GM12878 (cell line): ENCODE results near the gene TGDS. TPM values are rescaled to one million over a fixed set of nuclear protein-coding genes. Genes with fewer than 3 reads are reported as not detected.

Source experiments
- ATAC-seq: fragments of 200-7000 bp; cut with Tn5 transposase; 3 replicates; pipeline ENCODE4 v1.9.1; 2020; ENCODE audit warnings: mild to moderate bottlenecking, moderate library complexity
- BruUV-seq: library from RNA; stranded (reverse); fragments of 400-500 nt; replicated peaks from 2 replicates; lab custom pipeline; 2021; lab: Mats Ljungman, UMichigan
- CTCF ChIA-PET: fragments of 300-600 bp; sonication (Branson Sonifier 250); formaldehyde crosslinking; extraction: SDS; loops from one replicate; lab custom pipeline; 2021; ENCODE audit warnings: inconsistent platforms; lab: Yijun Ruan, JAX
- POLR2A ChIA-PET: fragments of 350-600 bp; formaldehyde crosslinking; extraction: SDS; loops from one replicate; lab custom pipeline; 2021; ENCODE audit warnings: inconsistent platforms; lab: Charles Lee
- RAD21 ChIA-PET: fragments of 300-600 bp; sonication (Branson Sonifier 250); formaldehyde crosslinking; loops from one replicate; lab custom pipeline; 2023; ENCODE audit warnings: antibody characterized with exemption; ENCODE audit not compliant: unreplicated experiment; lab: Charles Lee
- SMC1A ChIA-PET: fragments of 300-600 bp; sonication (Branson Sonifier 250); formaldehyde crosslinking; loops from one replicate; lab custom pipeline; 2023; ENCODE audit not compliant: unreplicated experiment, uncharacterized antibody; lab: Charles Lee
- DNase-seq: peaks from one replicate; pipeline ENCODE4 v3.0.0-alpha.2; 2011; ENCODE audit warnings: low read depth, low spot score
- FAIRE-seq: peaks from 3 replicates; lab custom pipeline; 2011; peaks lifted over from hg19 to GRCh38; lab: Jason Lieb, UNC
- H2AFZ ChIP-seq: 2 replicates; pipeline ENCODE4 v1.6.0; 2011; ENCODE audit warnings: low read depth, low read length, control low read depth; ENCODE audit not compliant: control insufficient read depth
- H3K27ac ChIP-seq: 2 replicates; pipeline ENCODE4 v1.5.1; 2011; ENCODE audit warnings: control low read depth; ENCODE audit not compliant: control insufficient read depth, insufficient read depth
- H3K27me3 ChIP-seq, 2 experiments: replicated peaks in 1 of 2; 2 replicates each; pipeline versions ENCODE4 v1.6.0 to v1.6.1; 2011; ENCODE audit warnings: low read length in 1 of 2; ENCODE audit not compliant: control insufficient read depth in 2 of 2, insufficient read depth in 2 of 2
- H3K36me3 ChIP-seq, 2 experiments: 2 replicates each; pipeline ENCODE4 v1.5.1; 2011; ENCODE audit warnings: low read length in 1 of 2; ENCODE audit not compliant: control insufficient read depth in 2 of 2, insufficient read depth in 2 of 2
- H3K4me1 ChIP-seq: 2 replicates; pipeline ENCODE4 v1.6.1; 2011; ENCODE audit warnings: mild to moderate bottlenecking, low read length, moderate library complexity, mixed read lengths; ENCODE audit not compliant: control insufficient read depth, insufficient read depth
- H3K4me2 ChIP-seq: 2 replicates; pipeline ENCODE4 v1.6.0; 2011; ENCODE audit warnings: control low read depth; ENCODE audit not compliant: control insufficient read depth, insufficient read depth
- H3K4me3 ChIP-seq: fragments of 200-600 bp; sonication (generic); 2 replicates; pipeline ENCODE4 v1.5.1; 2016
- H3K79me2 ChIP-seq: 2 replicates; pipeline ENCODE4 v1.6.0; 2011; ENCODE audit warnings: low read length; ENCODE audit not compliant: control insufficient read depth, insufficient read depth
- H3K9ac ChIP-seq: 2 replicates; pipeline ENCODE4 v1.8.0; 2011; ENCODE audit warnings: low read length, control low read depth, mixed read lengths; ENCODE audit not compliant: control insufficient read depth, insufficient read depth
- H3K9me3 ChIP-seq: replicated peaks from 3 replicates; pipeline ENCODE4 v1.5.1; 2011; ENCODE audit warnings: mild to moderate bottlenecking, low read length; ENCODE audit not compliant: control insufficient read depth, insufficient read depth
- H4K20me1 ChIP-seq: 2 replicates; pipeline ENCODE4 v1.6.0; 2011; ENCODE audit not compliant: control insufficient read depth, insufficient read depth
- CBX5 ChIP-seq: sonication (generic); IDR thresholded peaks from 2 replicates; pipeline ENCODE4 v1.6.1; 2016; ENCODE audit warnings: low read depth, moderate library complexity, mild to moderate bottlenecking, inconsistent platforms
- DPF2 ChIP-seq: fragments of 450-650 bp; IDR thresholded peaks from 2 replicates; pipeline ENCODE4 v1.6.1; 2017; ENCODE audit warnings: mild to moderate bottlenecking
- EP300 ChIP-seq, 2 experiments: fragments of 150-350 bp in 1 of 2; IDR thresholded peaks; 2 replicates each; pipeline ENCODE4 v1.6.1; 2011 to 2012; ENCODE audit warnings: low read depth in 2 of 2, low read length in 2 of 2, borderline replicate concordance in 1 of 2, improper control_type of control experiment in 1 of 2, inconsistent platforms in 1 of 2; ENCODE audit not compliant: control insufficient read depth in 1 of 2
- KDM1A ChIP-seq: fragments of 200-600 bp; sonication (generic); IDR thresholded peaks from 2 replicates; pipeline ENCODE4 v1.6.1; 2016; ENCODE audit warnings: borderline replicate concordance
- MLLT1 ChIP-seq: fragments of 450-650 bp; IDR thresholded peaks from 2 replicates; pipeline ENCODE4 v1.6.1; 2016; ENCODE audit warnings: mild to moderate bottlenecking
- MXI1 ChIP-seq: fragments of 150-350 bp; IDR thresholded peaks from 2 replicates; pipeline ENCODE4 v1.6.1; 2011; ENCODE audit warnings: low read depth, mild to moderate bottlenecking, inconsistent platforms, low read length, improper control_type of control experiment
- MYB ChIP-seq: fragments of 150-350 bp; IDR thresholded peaks from 2 replicates; pipeline ENCODE4 v1.6.1; 2014; ENCODE audit warnings: mild to moderate bottlenecking, low read depth, low read length, borderline replicate concordance
- PAX5 ChIP-seq: IDR thresholded peaks from 2 replicates; pipeline ENCODE4 v1.6.1; 2011; ENCODE audit warnings: low read depth, low read length, borderline replicate concordance
- POLR2AphosphoS5 ChIP-seq: IDR thresholded peaks from 2 replicates; pipeline ENCODE4 v1.6.1; 2011; ENCODE audit warnings: mild to moderate bottlenecking, low read length, inconsistent platforms
- RAD21 ChIP-seq: IDR thresholded peaks from 2 replicates; pipeline ENCODE4 v1.6.1; 2011; ENCODE audit warnings: mild to moderate bottlenecking, low read depth, low read length, moderate library complexity; ENCODE audit not compliant: insufficient read depth
- SPI1 ChIP-seq: IDR thresholded peaks from 2 replicates; pipeline ENCODE4 v1.6.1; 2011; ENCODE audit warnings: low read depth, mild to moderate bottlenecking, low read length, moderate library complexity, borderline replicate concordance; ENCODE audit not compliant: insufficient read depth
- ZNF384 ChIP-seq: IDR thresholded peaks from 2 replicates; pipeline ENCODE4 v1.6.1; 2012; ENCODE audit warnings: low read depth, mild to moderate bottlenecking, low read length, improper control_type of control experiment, borderline replicate concordance
- ZNF592 ChIP-seq: fragments of 450-650 bp; IDR thresholded peaks from 2 replicates; pipeline ENCODE4 v1.6.1; 2017; ENCODE audit warnings: mild to moderate bottlenecking, moderate library complexity
- ZZZ3 ChIP-seq: IDR thresholded peaks from 2 replicates; pipeline ENCODE4 v1.6.1; 2011; ENCODE audit warnings: low read depth; ENCODE audit not compliant: control insufficient read depth, insufficient read length
- WGBS: methylation state at CpG from one replicate; pipeline ENCODE4 v1.1.6; 2016; ENCODE audit warnings: low lambda C conversion rate; ENCODE audit not compliant: insufficient replicate concordance, insufficient coverage; ENCODE audit errors: missing lambda C conversion rate; 5-methylcytosine and 5-hydroxymethylcytosine counted together
- in situ Hi-C: fragments of 300-500 bp; cut with MboI; formaldehyde crosslinking; loops from 9 replicates; pipeline ENCODE4 v1.14.3; 2018; ENCODE audit warnings: mixed read lengths
- intact Hi-C: fragments of 100-400 bp; cut with micrococcal nuclease; formaldehyde crosslinking; loops from one replicate; pipeline ENCODE4 v1.14.2; 2022; ENCODE audit not compliant: unreplicated experiment
- polyA plus RNA-seq, 11 experiments: library from polyadenylated mRNA; depleted of rRNA in 4 of 11; unstranded in 6 of 11; stranded (reverse) in 5 of 11; fragments of >200 nt; fragmentation: Nextera tagmentation in 4 of 11; fragmentation: Illumina TruSeq in 1 of 11; extraction: Ambion mirVana in 4 of 11; extraction: Trizol in 1 of 11; gene quantifications; 1 replicate in 1 of 11; 2 replicates in 10 of 11; pipeline versions ENCODE4 v1.2.1 to v1.2.3, GENCODE V29; 2011 to 2016; ENCODE audit warnings: inconsistent platforms in 2 of 11, missing spikeins in 2 of 11, low read depth in 1 of 11
- total RNA-seq, 4 experiments: library from RNA; depleted of rRNA in 3 of 4; stranded (reverse); fragments of >200 nt in 3 of 4; fragmentation: Illumina TruSeq in 1 of 4; extraction: Trizol in 1 of 4; gene quantifications; 2 replicates each; pipeline versions ENCODE4 v1.2.1 to v1.2.3, GENCODE V29; 2013 to 2021
- TF ChIP-seq, protein P1 (sequence below): fragments of 450-650 bp; formaldehyde crosslinking; IDR thresholded peaks from 2 replicates; pipeline ENCODE4 v1.4.0; 2020; ENCODE audit warnings: mild to moderate bottlenecking, moderate library complexity

The TGDS gene
- total and polyA plus RNA-seq, 10 of the 15 experiments (the other 5 are each of a cell fraction or from before 2014, with no cell fraction given), result 13.1 to 44.3 (median 23.8) TPM

GRCh38 chr13:94560116-94560515, 35.8 kb downstream of the TGDS start:
- ATAC-seq (no peak), FAIRE-seq (no peak), DNase-seq (no peak)
- no peaks in the 10 kb centered on the region for H4K20me1 ChIP-seq
- no peak overlapping the region for H3K9ac ChIP-seq
- H3K27me3 ChIP-seq, result no peaks in the 10 kb centered on the region
- ChIA-PET SMC1A (no interaction called here), RAD21 (interaction anchor here (1.3 kb wide), 1 partner anchor 10 kb away, joined by 4 read pairs; no protein-coding TSS in a partner anchor), POLR2A (no interaction called here), CTCF (interaction anchor here (1.3 to 2.1 kb wide), 3 partner anchors 11 to 58 kb away, joined by 4 to 5 read pairs (median 4); no protein-coding TSS in a partner anchor)
- no peak overlapping the region for H3K4me2 ChIP-seq
- no peak overlapping the region for H2AFZ ChIP-seq
- WGBS, result 50% methylated on average over 2 of the region's 2 CpGs
- in situ Hi-C loops (no loop called here), intact Hi-C loops (no loop called here)
- no peaks in the 10 kb centered on the region for H3K9me3 ChIP-seq
- no TSS peak for BruUV-seq
- no peak overlapping the region for H3K27ac ChIP-seq
- H3K4me1 ChIP-seq, result no peaks in the 10 kb centered on the region
- H3K36me3 ChIP-seq, result no peaks in the 10 kb centered on the region
- no peak overlapping the region for H3K4me3 ChIP-seq
- no peaks in the 10 kb centered on the region for H3K79me2 ChIP-seq
- TF ChIP-seq MXI1 (no peak), ZZZ3 (no peak), DPF2 (no peak), CBX5 (no peak), ZNF384 (no peak), KDM1A (no peak), EP300 (IDR thresholded peaks at IDR 0.05; ENCODE audit: borderline replicate concordance in 1 of 2, control insufficient read depth in 1 of 2, low read depth in 2 of 2, low read length in 2 of 2) (no peak), RAD21 (no peak), PAX5 (no peak), SPI1 (no peak), ZNF592 (no peak), POLR2AphosphoS5 (no peak), MYB (no peak), MLLT1 (no peak)
- TF ChIP-seq, protein P1, sequence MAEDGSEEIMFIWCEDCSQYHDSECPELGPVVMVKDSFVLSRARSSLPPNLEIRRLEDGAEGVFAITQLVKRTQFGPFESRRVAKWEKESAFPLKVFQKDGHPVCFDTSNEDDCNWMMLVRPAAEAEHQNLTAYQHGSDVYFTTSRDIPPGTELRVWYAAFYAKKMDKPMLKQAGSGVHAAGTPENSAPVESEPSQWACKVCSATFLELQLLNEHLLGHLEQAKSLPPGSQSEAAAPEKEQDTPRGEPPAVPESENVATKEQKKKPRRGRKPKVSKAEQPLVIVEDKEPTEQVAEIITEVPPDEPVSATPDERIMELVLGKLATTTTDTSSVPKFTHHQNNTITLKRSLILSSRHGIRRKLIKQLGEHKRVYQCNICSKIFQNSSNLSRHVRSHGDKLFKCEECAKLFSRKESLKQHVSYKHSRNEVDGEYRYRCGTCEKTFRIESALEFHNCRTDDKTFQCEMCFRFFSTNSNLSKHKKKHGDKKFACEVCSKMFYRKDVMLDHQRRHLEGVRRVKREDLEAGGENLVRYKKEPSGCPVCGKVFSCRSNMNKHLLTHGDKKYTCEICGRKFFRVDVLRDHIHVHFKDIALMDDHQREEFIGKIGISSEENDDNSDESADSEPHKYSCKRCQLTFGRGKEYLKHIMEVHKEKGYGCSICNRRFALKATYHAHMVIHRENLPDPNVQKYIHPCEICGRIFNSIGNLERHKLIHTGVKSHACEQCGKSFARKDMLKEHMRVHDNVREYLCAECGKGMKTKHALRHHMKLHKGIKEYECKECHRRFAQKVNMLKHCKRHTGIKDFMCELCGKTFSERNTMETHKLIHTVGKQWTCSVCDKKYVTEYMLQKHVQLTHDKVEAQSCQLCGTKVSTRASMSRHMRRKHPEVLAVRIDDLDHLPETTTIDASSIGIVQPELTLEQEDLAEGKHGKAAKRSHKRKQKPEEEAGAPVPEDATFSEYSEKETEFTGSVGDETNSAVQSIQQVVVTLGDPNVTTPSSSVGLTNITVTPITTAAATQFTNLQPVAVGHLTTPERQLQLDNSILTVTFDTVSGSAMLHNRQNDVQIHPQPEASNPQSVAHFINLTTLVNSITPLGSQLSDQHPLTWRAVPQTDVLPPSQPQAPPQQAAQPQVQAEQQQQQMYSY (CRISPR knock-in tag), result no peak
